ENCODE measurements around the gene LINGO1.

The LINGO1 gene

GRCh38 chr15:77669896-77670295, 37.2 kb upstream of the LINGO1 start:
- H3K27ac ChIP-seq (ENCODE audit: low read depth, low read length, severe bottlenecking), result no peak overlapping the region
- H3K36me3 ChIP-seq (ENCODE audit: control insufficient read depth, insufficient read depth, low read length), result no peaks in the 10 kb centered on the region
- H3K4me1 ChIP-seq (ENCODE audit: control insufficient read depth, insufficient read depth, low read length, poor library complexity, severe bottlenecking), result no peaks in the 10 kb centered on the region
- H3K9me3 ChIP-seq (ENCODE audit: control insufficient read depth, low read length), result no peaks in the 10 kb centered on the region
- WGBS, 2 experiments (ENCODE audit: insufficient coverage in 2 of 2), result 81 to 96% methylated on average over 3 of the region's 4 CpGs
- no peak overlapping the region for H3K4me3 ChIP-seq (ENCODE audit: extremely low read depth, insufficient read depth, low read length, poor library complexity, severe bottlenecking)

- H3K36me3 ChIP-seq (ENCODE audit: control insufficient read depth, insufficient read depth, low read length), result no peaks in the 10 kb centered on the region
- no peak overlapping the region for H3K4me3 ChIP-seq (ENCODE audit: extremely low read depth, insufficient read depth, low read length, poor library complexity, severe bottlenecking)
- WGBS, 2 experiments (ENCODE audit: insufficient coverage in 2 of 2), result 71 to 72% methylated on average over 6 to 10 of the region's 11 CpGs
- peaks cover 12% of the 10 kb centered on the region for H3K4me1 ChIP-seq (ENCODE audit: control insufficient read depth, insufficient read depth, low read length, poor library complexity, severe bottlenecking)
- no peak overlapping the region for H3K27ac ChIP-seq (ENCODE audit: low read depth, low read length, severe bottlenecking)
- H3K9me3 ChIP-seq (ENCODE audit: control insufficient read depth, low read length), result no peaks in the 10 kb centered on the region
Measured at GRCh38 chr15:77667338-77668234, 34.9 kb upstream of the LINGO1 start.

- WGBS, 2 experiments (ENCODE audit: insufficient coverage in 2 of 2), result 79 to 89% methylated on average over 3 to 5 of the region's 5 CpGs
- Histone ChIP-seq H3K36me3 (ENCODE audit: control insufficient read depth, insufficient read depth, low read length) (no peaks in the 10 kb centered on the region), H3K4me1 (ENCODE audit: control insufficient read depth, insufficient read depth, low read length, poor library complexity, severe bottlenecking) (peaks cover 12% of the 10 kb centered on the region), H3K9me3 (ENCODE audit: control insufficient read depth, low read length) (no peaks in the 10 kb centered on the region), H3K27ac (ENCODE audit: low read depth, low read length, severe bottlenecking) (no peak overlapping the region), H3K4me3 (ENCODE audit: extremely low read depth, insufficient read depth, low read length, poor library complexity, severe bottlenecking) (no peak overlapping the region)
Measured at GRCh38 chr15:77666296-77666660, 33.6 kb upstream of the LINGO1 start.

GRCh38 chr15:77665530-77666295, 33.0 kb upstream of the LINGO1 start:
- H3K9me3 ChIP-seq (ENCODE audit: control insufficient read depth, low read length), result no peaks in the 10 kb centered on the region
- 88 to 90% methylated on average over 10 to 11 of the region's 12 CpGs for WGBS, 2 experiments (ENCODE audit: insufficient coverage in 2 of 2)
- H3K4me1 ChIP-seq (ENCODE audit: control insufficient read depth, insufficient read depth, low read length, poor library complexity, severe bottlenecking), result peaks cover 12% of the 10 kb centered on the region
- no peak overlapping the region for H3K4me3 ChIP-seq (ENCODE audit: extremely low read depth, insufficient read depth, low read length, poor library complexity, severe bottlenecking)
- no peaks in the 10 kb centered on the region for H3K36me3 ChIP-seq (ENCODE audit: control insufficient read depth, insufficient read depth, low read length)
- no peak overlapping the region for H3K27ac ChIP-seq (ENCODE audit: low read depth, low read length, severe bottlenecking)

GRCh38 chr15:77664428-77664827, 31.7 kb upstream of the LINGO1 start:
- no peak overlapping the region for H3K4me3 ChIP-seq (ENCODE audit: extremely low read depth, insufficient read depth, low read length, poor library complexity, severe bottlenecking)
- no peak overlapping the region for H3K27ac ChIP-seq (ENCODE audit: low read depth, low read length, severe bottlenecking)
- WGBS, 2 experiments (ENCODE audit: insufficient coverage in 2 of 2), result 72 to 77% methylated on average over 4 of the region's 5 CpGs
- H3K36me3 ChIP-seq (ENCODE audit: control insufficient read depth, insufficient read depth, low read length), result no peaks in the 10 kb centered on the region
- peaks cover 12% of the 10 kb centered on the region for H3K4me1 ChIP-seq (ENCODE audit: control insufficient read depth, insufficient read depth, low read length, poor library complexity, severe bottlenecking)
- H3K9me3 ChIP-seq (ENCODE audit: control insufficient read depth, low read length), result no peaks in the 10 kb centered on the region

GRCh38 chr15:77663256-77663655, 30.5 kb upstream of the LINGO1 start:
- H3K36me3 ChIP-seq (ENCODE audit: control insufficient read depth, insufficient read depth, low read length), result no peaks in the 10 kb centered on the region
- WGBS, 2 experiments (ENCODE audit: insufficient coverage in 2 of 2), result 57 to 78% methylated on average over 1 to 5 of the region's 5 CpGs
- no peak overlapping the region for H3K4me3 ChIP-seq (ENCODE audit: extremely low read depth, insufficient read depth, low read length, poor library complexity, severe bottlenecking)
- no peaks in the 10 kb centered on the region for H3K9me3 ChIP-seq (ENCODE audit: control insufficient read depth, low read length)
- peaks cover 12% of the 10 kb centered on the region for H3K4me1 ChIP-seq (ENCODE audit: control insufficient read depth, insufficient read depth, low read length, poor library complexity, severe bottlenecking)
- no peak overlapping the region for H3K27ac ChIP-seq (ENCODE audit: low read depth, low read length, severe bottlenecking)

GRCh38 chr15:77659350-77660321, 26.9 kb upstream of the LINGO1 start:
- Histone ChIP-seq H3K4me3 (ENCODE audit: extremely low read depth, insufficient read depth, low read length, poor library complexity, severe bottlenecking) (no peak overlapping the region), H3K9me3 (ENCODE audit: control insufficient read depth, low read length) (no peaks in the 10 kb centered on the region), H3K4me1 (ENCODE audit: control insufficient read depth, insufficient read depth, low read length, poor library complexity, severe bottlenecking) (peaks cover 12% of the 10 kb centered on the region), H3K36me3 (ENCODE audit: control insufficient read depth, insufficient read depth, low read length) (no peaks in the 10 kb centered on the region), H3K27ac (ENCODE audit: low read depth, low read length, severe bottlenecking) (no peak overlapping the region)
- 83 to 91% methylated on average over 4 to 7 of the region's 12 CpGs for WGBS, 2 experiments (ENCODE audit: insufficient coverage in 2 of 2)

GRCh38 chr15:77658304-77658703, 25.6 kb upstream of the LINGO1 start:
- peaks cover 7% of the 10 kb centered on the region for H3K9me3 ChIP-seq (ENCODE audit: control insufficient read depth, low read length)
- H3K4me1 ChIP-seq (ENCODE audit: control insufficient read depth, insufficient read depth, low read length, poor library complexity, severe bottlenecking), result peaks cover 5% of the 10 kb centered on the region
- WGBS, 2 experiments (ENCODE audit: insufficient coverage in 2 of 2), result 89 to 97% methylated on average over 6 of the region's 6 CpGs
- no peak overlapping the region for H3K4me3 ChIP-seq (ENCODE audit: extremely low read depth, insufficient read depth, low read length, poor library complexity, severe bottlenecking)
- no peaks in the 10 kb centered on the region for H3K36me3 ChIP-seq (ENCODE audit: control insufficient read depth, insufficient read depth, low read length)
- H3K27ac ChIP-seq (ENCODE audit: low read depth, low read length, severe bottlenecking), result no peak overlapping the region

GRCh38 chr15:77657634-77658238, 25.0 kb upstream of the LINGO1 start:
- Histone ChIP-seq H3K27ac (ENCODE audit: low read depth, low read length, severe bottlenecking) (no peak overlapping the region), H3K4me3 (ENCODE audit: extremely low read depth, insufficient read depth, low read length, poor library complexity, severe bottlenecking) (no peak overlapping the region), H3K4me1 (ENCODE audit: control insufficient read depth, insufficient read depth, low read length, poor library complexity, severe bottlenecking) (no peaks in the 10 kb centered on the region), H3K9me3 (ENCODE audit: control insufficient read depth, low read length) (peaks cover 7% of the 10 kb centered on the region), H3K36me3 (ENCODE audit: control insufficient read depth, insufficient read depth, low read length) (no peaks in the 10 kb centered on the region)
- 88 to 93% methylated on average over 14 to 18 of the region's 23 CpGs for WGBS, 2 experiments (ENCODE audit: insufficient coverage in 2 of 2)

- no peak overlapping the region for H3K27ac ChIP-seq (ENCODE audit: low read depth, low read length, severe bottlenecking)
- H3K4me3 ChIP-seq (ENCODE audit: extremely low read depth, insufficient read depth, low read length, poor library complexity, severe bottlenecking), result no peak overlapping the region
- peaks cover 7% of the 10 kb centered on the region for H3K9me3 ChIP-seq (ENCODE audit: control insufficient read depth, low read length)
- WGBS, 2 experiments (ENCODE audit: insufficient coverage in 2 of 2), result 83 to 91% methylated on average over 10 to 11 of the region's 12 CpGs
- no peaks in the 10 kb centered on the region for H3K4me1 ChIP-seq (ENCODE audit: control insufficient read depth, insufficient read depth, low read length, poor library complexity, severe bottlenecking)
- no peaks in the 10 kb centered on the region for H3K36me3 ChIP-seq (ENCODE audit: control insufficient read depth, insufficient read depth, low read length)
Measured at GRCh38 chr15:77656294-77656693, 23.6 kb upstream of the LINGO1 start.

All from mesodermal cell (in vitro differentiated cells).